ENCODE measurements around the gene FXR2. TPM values are rescaled to one million over a fixed set of nuclear protein-coding genes. Genes with fewer than 3 reads are reported as not detected.

The FXR2 gene
- total and polyA plus RNA-seq, 9 of the 15 experiments (the other 6 are each of a cell fraction or from before 2014, with no cell fraction given): 2.0 to 49.3 (median 24.5) TPM

DNA sequence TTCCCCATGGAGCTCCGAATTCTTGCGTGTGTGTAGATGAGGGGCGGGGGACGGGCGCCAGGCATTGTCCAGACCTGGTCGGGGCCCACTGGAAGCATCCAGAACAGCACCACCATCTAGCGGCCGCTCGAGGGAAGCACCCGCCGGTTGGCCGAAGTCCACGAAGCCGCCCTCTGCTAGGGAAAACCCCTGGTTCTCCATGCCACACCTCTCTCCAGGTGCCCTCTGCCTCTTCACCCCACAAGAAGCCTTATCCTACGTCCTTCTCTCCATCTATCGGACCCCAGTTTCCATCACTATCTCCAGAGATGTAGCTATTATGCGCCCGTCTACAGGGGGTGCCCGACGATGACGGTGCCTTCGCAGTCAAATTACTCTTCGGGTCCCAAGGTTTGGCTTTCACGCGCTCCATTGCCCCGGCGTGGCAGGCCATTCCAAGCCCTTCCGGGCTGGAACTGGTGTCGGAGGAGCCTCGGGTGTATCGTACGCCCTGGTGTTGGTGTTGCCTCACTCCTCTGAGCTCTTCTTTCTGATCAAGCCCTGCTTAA lies 53.6 kb downstream of the FXR2 start (continued):
- TF ChIP-seq SREBF1 (IDR thresholded peaks at IDR 0.05; ENCODE audit: borderline replicate concordance, low read depth, low read length): no peak
- TF ChIP-seq, protein P1, sequence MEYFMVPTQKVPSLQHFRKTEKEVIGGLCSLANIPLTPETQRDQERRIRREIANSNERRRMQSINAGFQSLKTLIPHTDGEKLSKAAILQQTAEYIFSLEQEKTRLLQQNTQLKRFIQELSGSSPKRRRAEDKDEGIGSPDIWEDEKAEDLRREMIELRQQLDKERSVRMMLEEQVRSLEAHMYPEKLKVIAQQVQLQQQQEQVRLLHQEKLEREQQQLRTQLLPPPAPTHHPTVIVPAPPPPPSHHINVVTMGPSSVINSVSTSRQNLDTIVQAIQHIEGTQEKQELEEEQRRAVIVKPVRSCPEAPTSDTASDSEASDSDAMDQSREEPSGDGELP (CRISPR knock-in tag; IDR thresholded peaks at IDR 0.05; ENCODE audit: borderline replicate concordance): peak; percentile 10; the same call in 1 of the 2 replicates
- TF ChIP-seq FOXO4 (CRISPR knock-in tag; IDR thresholded peaks at IDR 0.05): no peak
- TF ChIP-seq MTF1 (CRISPR knock-in tag; IDR thresholded peaks at IDR 0.05; ENCODE audit: borderline replicate concordance): no peak
- TF ChIP-seq GATAD2A (IDR thresholded peaks at IDR 0.05): no peak
- TF ChIP-seq HDAC2 (IDR thresholded peaks at IDR 0.05): 0 out of 2 replicates have a peak, but pooled peaks have one; percentile 46
- no peak for TF ChIP-seq DNMT1 (IDR thresholded peaks at IDR 0.05)
- TF ChIP-seq TEAD4 (IDR thresholded peaks at IDR 0.05; ENCODE audit: low read length): no peak
- TF ChIP-seq TEAD4 (CRISPR knock-in tag; IDR thresholded peaks at IDR 0.05; ENCODE audit: borderline replicate concordance): no peak
- TF ChIP-seq NRF1 (conservative IDR thresholded peaks at IDR 0.05 in 1 of 2, IDR thresholded peaks at IDR 0.05 in 1 of 2): no peak
- 0 out of 2 replicates have a peak, but pooled peaks have one; percentile 29 for TF ChIP-seq MTA3 (IDR thresholded peaks at IDR 0.05; ENCODE audit: borderline replicate concordance)
- no peak for TF ChIP-seq PPARD (CRISPR knock-in tag; IDR thresholded peaks at IDR 0.05)
- no peak for TF ChIP-seq NEUROD1 (IDR thresholded peaks at IDR 0.05; ENCODE audit: borderline replicate concordance, low read depth, low read length, partially characterized antibody)
- TF ChIP-seq, protein P2, sequence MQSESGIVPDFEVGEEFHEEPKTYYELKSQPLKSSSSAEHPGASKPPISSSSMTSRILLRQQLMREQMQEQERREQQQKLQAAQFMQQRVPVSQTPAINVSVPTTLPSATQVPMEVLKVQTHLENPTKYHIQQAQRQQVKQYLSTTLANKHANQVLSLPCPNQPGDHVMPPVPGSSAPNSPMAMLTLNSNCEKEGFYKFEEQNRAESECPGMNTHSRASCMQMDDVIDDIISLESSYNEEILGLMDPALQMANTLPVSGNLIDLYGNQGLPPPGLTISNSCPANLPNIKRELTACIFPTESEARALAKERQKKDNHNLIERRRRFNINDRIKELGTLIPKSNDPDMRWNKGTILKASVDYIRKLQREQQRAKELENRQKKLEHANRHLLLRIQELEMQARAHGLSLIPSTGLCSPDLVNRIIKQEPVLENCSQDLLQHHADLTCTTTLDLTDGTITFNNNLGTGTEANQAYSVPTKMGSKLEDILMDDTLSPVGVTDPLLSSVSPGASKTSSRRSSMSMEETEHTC (IDR thresholded peaks at IDR 0.05): no peak
- TF ChIP-seq MTA1 (IDR thresholded peaks at IDR 0.05; ENCODE audit: borderline replicate concordance): no peak
- TF ChIP-seq ZSCAN32 (CRISPR knock-in tag; IDR thresholded peaks at IDR 0.05): no peak
- no peak for TF ChIP-seq RNF2 (IDR thresholded peaks at IDR 0.05)
- TF ChIP-seq C11orf30 (IDR thresholded peaks at IDR 0.05; ENCODE audit: low read depth): peak; percentile 50; the same call in 1 of the 2 replicates
- TF ChIP-seq, protein P3, sequence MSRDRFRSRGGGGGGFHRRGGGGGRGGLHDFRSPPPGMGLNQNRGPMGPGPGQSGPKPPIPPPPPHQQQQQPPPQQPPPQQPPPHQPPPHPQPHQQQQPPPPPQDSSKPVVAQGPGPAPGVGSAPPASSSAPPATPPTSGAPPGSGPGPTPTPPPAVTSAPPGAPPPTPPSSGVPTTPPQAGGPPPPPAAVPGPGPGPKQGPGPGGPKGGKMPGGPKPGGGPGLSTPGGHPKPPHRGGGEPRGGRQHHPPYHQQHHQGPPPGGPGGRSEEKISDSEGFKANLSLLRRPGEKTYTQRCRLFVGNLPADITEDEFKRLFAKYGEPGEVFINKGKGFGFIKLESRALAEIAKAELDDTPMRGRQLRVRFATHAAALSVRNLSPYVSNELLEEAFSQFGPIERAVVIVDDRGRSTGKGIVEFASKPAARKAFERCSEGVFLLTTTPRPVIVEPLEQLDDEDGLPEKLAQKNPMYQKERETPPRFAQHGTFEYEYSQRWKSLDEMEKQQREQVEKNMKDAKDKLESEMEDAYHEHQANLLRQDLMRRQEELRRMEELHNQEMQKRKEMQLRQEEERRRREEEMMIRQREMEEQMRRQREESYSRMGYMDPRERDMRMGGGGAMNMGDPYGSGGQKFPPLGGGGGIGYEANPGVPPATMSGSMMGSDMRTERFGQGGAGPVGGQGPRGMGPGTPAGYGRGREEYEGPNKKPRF (IDR thresholded peaks at IDR 0.05; ENCODE audit: low read depth, low read length): no peak
- TF ChIP-seq ZNF717 (CRISPR knock-in tag; IDR thresholded peaks at IDR 0.05): no peak
- TF ChIP-seq KDM5B (IDR thresholded peaks at IDR 0.05; ENCODE audit: insufficient replicate concordance, low read depth, low read length): no peak
- TF ChIP-seq ZNF274 (IDR thresholded peaks at IDR 0.05; ENCODE audit: borderline replicate concordance, low read depth, low read length): no peak
- TF ChIP-seq, protein P4, sequence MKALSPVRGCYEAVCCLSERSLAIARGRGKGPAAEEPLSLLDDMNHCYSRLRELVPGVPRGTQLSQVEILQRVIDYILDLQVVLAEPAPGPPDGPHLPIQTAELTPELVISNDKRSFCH (CRISPR knock-in tag; IDR thresholded peaks at IDR 0.05): no peak
- TF ChIP-seq, protein P4 (tag; IDR thresholded peaks at IDR 0.05): no peak
- no peak for TF ChIP-seq ZNF140 (CRISPR knock-in tag; IDR thresholded peaks at IDR 0.05)

All from K562 (cell line).